HepG2 (cell line): Measurements from ENCODE around the gene CRIP1. TPM values are rescaled to one million over a fixed set of nuclear protein-coding genes. Genes with fewer than 3 reads are reported as not detected.

ENCODE experiments used
- AGO2 ChIP-seq: fragments of 200-400 bp; formaldehyde crosslinking; optimal IDR thresholded peaks from 2 replicates; pipeline ENCODE3; 2017; ENCODE audit warnings: mild to moderate bottlenecking, low read depth, low read length, moderate library complexity
- CCDC6 ChIP-seq: sonication (generic); formaldehyde crosslinking; IDR thresholded peaks from 2 replicates; pipeline ENCODE4 v1.8.1; 2022; ENCODE audit warnings: mild to moderate bottlenecking, missing genetic modification reagents, moderate library complexity
- ETV5 ChIP-seq: IDR thresholded peaks from 2 replicates; pipeline ENCODE4 v1.6.1; 2018; ENCODE audit warnings: missing biosample characterization, missing genetic modification reagents, inconsistent platforms, borderline replicate concordance
- HOXA5 ChIP-seq: sonication (generic); formaldehyde crosslinking; IDR thresholded peaks from 2 replicates; pipeline ENCODE4 v1.4.0; 2020; ENCODE audit warnings: missing genetic modification reagents
- MEF2D ChIP-seq: sonication (generic); formaldehyde crosslinking; IDR thresholded peaks from 2 replicates; pipeline ENCODE4 v1.5.1; 2020; ENCODE audit warnings: mild to moderate bottlenecking, missing genetic modification reagents
- RBFOX2 ChIP-seq: fragments of 200-400 bp; formaldehyde crosslinking; IDR thresholded peaks from 2 replicates; pipeline ENCODE4 v1.6.1; 2017; ENCODE audit warnings: low read depth, mild to moderate bottlenecking, low read length
- SOX13 ChIP-seq, 3 experiments: fragments of 450-650 bp in 1 of 3; sonication (generic) in 1 of 3; formaldehyde crosslinking in 1 of 3; IDR thresholded peaks in 2 of 3; conservative IDR thresholded peaks in 1 of 3; 2 replicates each; pipeline versions ENCODE4 v1.5.0 to v1.6.1; 2016 to 2020; ENCODE audit warnings: antibody characterized with exemption in 1 of 3, mild to moderate bottlenecking in 1 of 3, missing compliant biosample characterization in 1 of 3, missing genetic modification reagents in 1 of 3, moderate library complexity in 1 of 3
- ZHX2 ChIP-seq, 2 experiments: sonication (generic) in 1 of 2; formaldehyde crosslinking in 1 of 2; IDR thresholded peaks; 2 replicates each; pipeline versions ENCODE4 v1.6.1 to v1.9.0; 2014 to 2022; ENCODE audit warnings: antibody characterized with exemption in 1 of 2, borderline replicate concordance in 1 of 2, inconsistent platforms in 1 of 2, low read depth in 1 of 2, missing genetic modification reagents in 1 of 2
- ZNF816 ChIP-seq: sonication (generic); formaldehyde crosslinking; IDR thresholded peaks from 2 replicates; pipeline ENCODE4 v1.8.0; 2022; ENCODE audit warnings: missing genetic modification reagents, mild to moderate bottlenecking, borderline replicate concordance
- polyA plus RNA-seq, 8 experiments: library from polyadenylated mRNA; depleted of rRNA in 3 of 8; stranded (reverse) in 7 of 8; unstranded in 1 of 8; fragments of >200 nt; fragmentation: Illumina TruSeq in 4 of 8; extraction: Trizol in 4 of 8; gene quantifications; 2 replicates each; pipeline versions ENCODE4 v1.2.1 to v1.2.3, GENCODE V29; 2011 to 2016; ENCODE audit warnings: low read depth in 4 of 8, missing spikeins in 1 of 8, mixed read lengths in 1 of 8; ENCODE audit not compliant: insufficient read depth in 1 of 8
- total RNA-seq, 5 experiments: library from RNA; depleted of rRNA; stranded (reverse); fragments of >200 nt; fragmentation: Illumina TruSeq; extraction: Trizol; gene quantifications; 2 replicates each; pipeline ENCODE4 v1.2.3, GENCODE V29; 2016; ENCODE audit warnings: low read depth in 1 of 5
- TF ChIP-seq, protein P1 (sequence below): sonication (generic); formaldehyde crosslinking; IDR thresholded peaks from 2 replicates; pipeline ENCODE4 v1.4.0; 2020; ENCODE audit warnings: missing genetic modification reagents, borderline replicate concordance
- TF ChIP-seq, protein P2 (sequence below): sonication (generic); formaldehyde crosslinking; IDR thresholded peaks from 2 replicates; pipeline ENCODE4 v1.4.0; 2020; ENCODE audit warnings: mild to moderate bottlenecking, low read depth, missing genetic modification reagents

Gene CRIP1
- total and polyA plus RNA-seq, 2 of the 13 experiments (the other 11 are each of a cell fraction or from before 2014, with no cell fraction given) = 53.9 to 59.5 TPM

- TF ChIP-seq AGO2 = peak; percentile 100
- TF ChIP-seq ETV5 (CRISPR knock-in tag) = no peak
- no peak for TF ChIP-seq CCDC6
- TF ChIP-seq HOXA5 (CRISPR knock-in tag) = 0 out of 2 replicates have a peak, but pooled peaks have one; percentile 15
- TF ChIP-seq, protein P1, sequence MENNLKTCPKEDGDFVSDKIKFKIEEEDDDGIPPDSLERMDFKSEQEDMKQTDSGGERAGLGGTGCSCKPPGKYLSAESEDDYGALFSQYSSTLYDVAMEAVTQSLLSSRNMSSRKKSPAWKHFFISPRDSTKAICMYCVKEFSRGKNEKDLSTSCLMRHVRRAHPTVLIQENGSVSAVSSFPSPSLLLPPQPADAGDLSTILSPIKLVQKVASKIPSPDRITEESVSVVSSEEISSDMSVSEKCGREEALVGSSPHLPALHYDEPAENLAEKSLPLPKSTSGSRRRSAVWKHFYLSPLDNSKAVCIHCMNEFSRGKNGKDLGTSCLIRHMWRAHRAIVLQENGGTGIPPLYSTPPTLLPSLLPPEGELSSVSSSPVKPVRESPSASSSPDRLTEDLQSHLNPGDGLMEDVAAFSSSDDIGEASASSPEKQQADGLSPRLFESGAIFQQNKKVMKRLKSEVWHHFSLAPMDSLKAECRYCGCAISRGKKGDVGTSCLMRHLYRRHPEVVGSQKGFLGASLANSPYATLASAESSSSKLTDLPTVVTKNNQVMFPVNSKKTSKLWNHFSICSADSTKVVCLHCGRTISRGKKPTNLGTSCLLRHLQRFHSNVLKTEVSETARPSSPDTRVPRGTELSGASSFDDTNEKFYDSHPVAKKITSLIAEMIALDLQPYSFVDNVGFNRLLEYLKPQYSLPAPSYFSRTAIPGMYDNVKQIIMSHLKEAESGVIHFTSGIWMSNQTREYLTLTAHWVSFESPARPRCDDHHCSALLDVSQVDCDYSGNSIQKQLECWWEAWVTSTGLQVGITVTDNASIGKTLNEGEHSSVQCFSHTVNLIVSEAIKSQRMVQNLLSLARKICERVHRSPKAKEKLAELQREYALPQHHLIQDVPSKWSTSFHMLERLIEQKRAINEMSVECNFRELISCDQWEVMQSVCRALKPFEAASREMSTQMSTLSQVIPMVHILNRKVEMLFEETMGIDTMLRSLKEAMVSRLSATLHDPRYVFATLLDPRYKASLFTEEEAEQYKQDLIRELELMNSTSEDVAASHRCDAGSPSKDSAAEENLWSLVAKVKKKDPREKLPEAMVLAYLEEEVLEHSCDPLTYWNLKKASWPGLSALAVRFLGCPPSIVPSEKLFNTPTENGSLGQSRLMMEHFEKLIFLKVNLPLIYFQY = no peak
- TF ChIP-seq, protein P2, sequence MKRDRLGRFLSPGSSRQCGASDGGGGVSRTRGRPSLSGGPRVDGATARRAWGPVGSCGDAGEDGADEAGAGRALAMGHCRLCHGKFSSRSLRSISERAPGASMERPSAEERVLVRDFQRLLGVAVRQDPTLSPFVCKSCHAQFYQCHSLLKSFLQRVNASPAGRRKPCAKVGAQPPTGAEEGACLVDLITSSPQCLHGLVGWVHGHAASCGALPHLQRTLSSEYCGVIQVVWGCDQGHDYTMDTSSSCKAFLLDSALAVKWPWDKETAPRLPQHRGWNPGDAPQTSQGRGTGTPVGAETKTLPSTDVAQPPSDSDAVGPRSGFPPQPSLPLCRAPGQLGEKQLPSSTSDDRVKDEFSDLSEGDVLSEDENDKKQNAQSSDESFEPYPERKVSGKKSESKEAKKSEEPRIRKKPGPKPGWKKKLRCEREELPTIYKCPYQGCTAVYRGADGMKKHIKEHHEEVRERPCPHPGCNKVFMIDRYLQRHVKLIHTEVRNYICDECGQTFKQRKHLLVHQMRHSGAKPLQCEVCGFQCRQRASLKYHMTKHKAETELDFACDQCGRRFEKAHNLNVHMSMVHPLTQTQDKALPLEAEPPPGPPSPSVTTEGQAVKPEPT (CRISPR knock-in tag) = no peak
- TF ChIP-seq ZNF816 (CRISPR knock-in tag) = 0 out of 2 replicates have a peak, but pooled peaks have one; percentile 4
- no peak for TF ChIP-seq SOX13 (IDR thresholded peaks at IDR 0.05)
- TF ChIP-seq SOX13 (CRISPR knock-in tag; conservative IDR thresholded peaks at IDR 0.05 in 1 of 2, IDR thresholded peaks at IDR 0.05 in 1 of 2) = peak in 1 of 2 experiments; percentile 2; a peak in 1 of 4 replicates
- TF ChIP-seq ZHX2 (IDR thresholded peaks at IDR 0.05; ENCODE audit: low read depth) = no peak
- peak; percentile 89; the same call in 1 of the 2 replicates for TF ChIP-seq ZHX2 (CRISPR knock-in tag; IDR thresholded peaks at IDR 0.05; ENCODE audit: borderline replicate concordance)
- TF ChIP-seq RBFOX2 = peak; percentile 92
- no peak for TF ChIP-seq MEF2D (CRISPR knock-in tag)
Observed at GRCh38 chr14:105491366-105491973, 4.8 kb downstream of the CRIP1 start (continued).
